GM12875 (cell line): Measurements from ENCODE around the gene OR6X1.

ENCODE experiments used
- H3K4me3 ChIP-seq: one replicate; pipeline ENCODE4 v1.5.1; 2011; ENCODE audit warnings: low read depth, low read length, control low read depth
- CTCF ChIP-seq: IDR thresholded peaks from 2 replicates; pipeline ENCODE4 v1.5.1; 2011; ENCODE audit warnings: low read depth, mild to moderate bottlenecking, control low read depth, inconsistent platforms, low read length, moderate library complexity, borderline replicate concordance; ENCODE audit not compliant: insufficient read depth

The OR6X1 gene

DNA sequence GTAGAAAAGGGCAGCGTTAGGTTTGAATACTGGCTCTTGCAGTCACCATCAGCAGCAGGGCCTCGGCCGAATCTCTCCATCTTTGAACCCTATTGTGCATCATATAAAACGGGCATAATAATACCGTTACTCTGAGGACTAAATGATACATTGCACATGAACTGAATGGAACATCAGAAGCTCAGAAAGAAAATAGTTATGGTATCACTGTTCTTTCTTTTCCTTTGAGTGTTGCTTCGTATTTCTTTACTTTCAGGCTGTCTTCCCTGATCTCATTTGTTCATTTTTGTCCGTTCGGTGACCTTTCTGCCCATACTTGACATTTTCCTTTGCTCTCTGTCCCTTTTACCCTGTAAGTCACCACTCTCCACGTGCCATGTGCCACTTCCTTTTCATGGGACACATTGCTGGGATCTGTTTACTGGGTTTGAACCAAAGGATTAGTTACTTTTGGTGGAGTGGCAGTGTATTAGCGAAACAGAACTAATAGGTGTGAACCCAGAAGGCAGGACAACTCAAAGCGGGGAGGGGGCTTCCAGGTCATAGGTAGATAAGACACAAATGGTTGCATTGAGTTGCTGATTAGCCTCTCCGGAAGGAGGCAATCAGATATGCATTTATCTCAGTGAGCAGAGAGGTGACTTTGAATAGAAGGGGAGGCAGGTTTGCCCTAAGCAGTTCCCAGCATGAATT is 12.1 kb downstream of the OR6X1 start:
- TF ChIP-seq CTCF: no peak
- H3K4me3 ChIP-seq: peak overlapping the region; percentile 74

- peak; percentile 14; the same call in 1 of the 2 replicates for TF ChIP-seq CTCF
- H3K4me3 ChIP-seq: peak within 1 kb of the TSS; percentile 74
Measured at GRCh38 chr11:123741159-123742030, 12.9 kb downstream of the OR6X1 start, which contains the start of gene ZNF202. ZNF202 (minus strand) TSS chr11:123741660; CDS start chr11:123730888, 10,772 bp downstream.

DNA sequence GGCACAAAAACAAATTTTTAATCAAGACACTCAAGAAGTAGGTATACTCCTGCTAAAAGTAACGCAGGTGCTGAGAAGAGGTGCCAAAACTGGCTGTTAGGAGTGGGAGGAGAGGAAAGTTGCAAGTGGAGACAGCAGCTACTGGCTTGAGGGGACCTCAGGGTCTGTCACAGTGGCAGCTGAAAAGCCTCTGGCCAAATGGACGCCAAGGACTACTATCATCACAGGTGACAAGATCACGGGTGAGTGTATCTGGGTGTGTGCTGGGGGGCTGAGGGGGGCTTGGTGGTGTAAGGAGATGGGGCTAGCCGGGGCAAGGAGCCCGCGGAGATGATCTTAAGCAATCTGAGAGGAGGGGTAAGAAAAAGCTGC is 13.5 kb downstream of the OR6X1 start:
- peak overlapping the region; percentile 74 for H3K4me3 ChIP-seq
- TF ChIP-seq CTCF: no peak

DNA sequence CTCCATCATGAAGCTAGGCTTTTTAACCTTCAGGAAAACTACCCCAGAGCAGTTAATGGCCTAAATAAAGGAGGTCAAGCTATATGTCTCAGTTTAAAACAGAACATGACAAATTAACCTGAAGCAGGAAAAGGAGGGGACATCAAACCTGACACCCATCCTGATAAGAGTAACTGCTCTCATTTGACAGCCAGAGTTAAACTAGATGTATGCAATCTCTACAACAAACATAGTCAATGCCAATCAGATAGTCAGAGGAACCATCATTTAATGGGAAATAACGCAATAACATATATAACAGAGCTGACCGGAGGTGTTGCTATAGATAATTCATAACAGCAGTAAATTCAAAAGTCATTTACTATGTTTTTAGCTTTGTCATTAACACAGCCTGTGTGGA is 15.9 kb downstream of the OR6X1 start:
- H3K4me3 ChIP-seq: no peak overlapping the region
- TF ChIP-seq CTCF: no peak

GRCh38 chr11:123736769-123737168 is 17.5 kb downstream of the OR6X1 start:
- no peak overlapping the region for H3K4me3 ChIP-seq
- TF ChIP-seq CTCF: no peak

GRCh38 chr11:123729602-123730001 is 24.7 kb downstream of the OR6X1 start:
- TF ChIP-seq CTCF: no peak

GRCh38 chr11:123725995-123726655 is 28.2 kb downstream of the OR6X1 start:
- H3K4me3 ChIP-seq: no peak overlapping the region
- TF ChIP-seq CTCF: no peak

More at GRCh38 chr11:123729602-123730001, 24.7 kb downstream of the OR6X1 start:
- no peak overlapping the region for H3K4me3 ChIP-seq
